A673 (cell line): ENCODE measurements around the gene TCEA3. TPM values are rescaled to one million over a fixed set of nuclear protein-coding genes. Genes with fewer than 3 reads are reported as not detected.

Experiments
- BruUV-seq: library from RNA; stranded (reverse); fragments of 400-500 nt; replicated peaks from 2 replicates; lab custom pipeline; 2021; lab: Mats Ljungman, UMichigan
- CTCF ChIA-PET: fragments of 300-600 bp; sonication (Branson Sonifier 250); formaldehyde crosslinking; loops from one replicate; lab custom pipeline; 2022; ENCODE audit warnings: antibody characterized with exemption; lab: Charles Lee
- POLR2A ChIA-PET: fragments of 300-600 bp; sonication (Branson Sonifier 250); formaldehyde crosslinking; loops from one replicate; lab custom pipeline; 2022; ENCODE audit warnings: antibody characterized with exemption; ENCODE audit not compliant: low non-redundant PET; lab: Charles Lee
- DNase-seq: peaks from one replicate; pipeline ENCODE4 v3.0.0-alpha.2; 2015; ENCODE audit warnings: low spot score
- H3K27ac ChIP-seq: fragments of 200-600 bp; sonication (generic); 2 replicates; pipeline ENCODE4 v1.5.1; 2016; ENCODE audit warnings: mixed run types, low read depth, mild to moderate bottlenecking, mixed read lengths, antibody characterized with exemption, low read length; ENCODE audit not compliant: poor library complexity, severe bottlenecking
- H3K27me3 ChIP-seq: fragments of 200-600 bp; sonication (generic); replicated peaks from 2 replicates; pipeline ENCODE4 v1.6.1; 2017; ENCODE audit warnings: mixed run types, low read depth, mild to moderate bottlenecking, mixed read lengths, antibody characterized with exemption, low read length; ENCODE audit not compliant: insufficient read depth, poor library complexity
- H3K36me3 ChIP-seq: fragments of 200-600 bp; sonication (generic); 2 replicates; pipeline ENCODE4 v1.6.1; 2016; ENCODE audit warnings: mixed run types, mild to moderate bottlenecking, mixed read lengths, antibody characterized with exemption, low read length; ENCODE audit not compliant: insufficient read depth, poor library complexity, severe bottlenecking
- H3K4me1 ChIP-seq: fragments of 200-600 bp; sonication (generic); 2 replicates; pipeline ENCODE4 v1.6.1; 2017; ENCODE audit warnings: mixed run types, mild to moderate bottlenecking, mixed read lengths, antibody characterized with exemption, low read length; ENCODE audit not compliant: insufficient read depth, poor library complexity, severe bottlenecking
- H3K4me3 ChIP-seq: fragments of 200-600 bp; sonication (generic); 2 replicates; pipeline ENCODE4 v1.5.1; 2016; ENCODE audit warnings: low read depth, mixed run types, mild to moderate bottlenecking, mixed read lengths, low read length; ENCODE audit not compliant: poor library complexity, severe bottlenecking
- H3K9me3 ChIP-seq: fragments of 200-600 bp; sonication (generic); 2 replicates; pipeline ENCODE4 v1.6.1; 2016; ENCODE audit warnings: mixed run types, low read depth, mild to moderate bottlenecking, mixed read lengths, antibody characterized with exemption, low read length; ENCODE audit not compliant: poor library complexity, severe bottlenecking
- EZH2 ChIP-seq: fragments of 200-600 bp; sonication (generic); IDR thresholded peaks from 2 replicates; pipeline ENCODE4 v1.6.1; 2017; ENCODE audit warnings: borderline replicate concordance, low read depth, mild to moderate bottlenecking, mixed read lengths, antibody characterized with exemption, low read length; ENCODE audit not compliant: poor library complexity, severe bottlenecking
- intact Hi-C: fragments of 100-400 bp; cut with micrococcal nuclease; formaldehyde crosslinking; loops from one replicate; pipeline ENCODE4 v1.10.0; 2022; ENCODE audit not compliant: unreplicated experiment
- total RNA-seq: library from RNA; stranded (reverse); gene quantifications from 2 replicates; pipeline ENCODE4 v1.2.3, GENCODE V29; 2021
- TF ChIP-seq, protein P1 (sequence below): fragments of 300-800, 200-600 bp; sonication (generic); conservative IDR thresholded peaks from 2 replicates; pipeline ENCODE4 v1.5.1; 2017; ENCODE audit warnings: low read depth, mild to moderate bottlenecking, antibody characterized with exemption, low read length, moderate library complexity, mixed read lengths

The TCEA3 gene
- total RNA-seq, 1 experiment from 2014 or later = 0.99 TPM

DNA sequence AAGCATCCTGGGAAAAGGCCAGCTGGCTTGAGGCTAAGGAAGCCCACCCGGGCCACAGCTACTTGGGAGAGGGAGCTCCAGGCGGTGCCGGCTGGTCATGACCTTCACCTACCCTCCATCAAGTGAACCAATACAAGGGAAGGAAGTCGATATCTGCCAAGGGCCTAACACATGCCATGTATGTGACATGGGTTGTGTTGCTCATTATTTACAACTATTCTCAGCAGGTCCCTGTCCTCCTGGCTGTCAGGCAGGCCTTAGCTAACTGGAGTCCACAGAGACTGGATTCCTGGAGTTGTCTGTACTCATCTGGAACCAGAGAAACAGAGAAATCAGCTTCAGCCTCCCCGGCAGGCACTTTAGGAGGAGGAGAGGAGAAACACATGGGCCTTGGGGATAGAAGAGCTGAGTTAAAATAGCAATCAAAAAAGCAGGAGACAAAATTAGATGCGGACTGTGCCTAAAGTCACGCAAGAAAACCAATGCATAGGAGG lies 15.7 kb downstream of the TCEA3 start:
- no TSS peak for BruUV-seq

GRCh38 chr1:23407016-23407630 lies 17.4 kb downstream of the TCEA3 start:
- Histone ChIP-seq H3K9me3 (no peaks in the 10 kb centered on the region), H3K4me3 (no peak overlapping the region), H3K27ac (no peak overlapping the region), H3K36me3 (no peaks in the 10 kb centered on the region), H3K27me3 (no peaks in the 10 kb centered on the region), H3K4me1 (peaks cover 19% of the 10 kb centered on the region)
- DNase-seq = no peak
- TF ChIP-seq, protein P1, sequence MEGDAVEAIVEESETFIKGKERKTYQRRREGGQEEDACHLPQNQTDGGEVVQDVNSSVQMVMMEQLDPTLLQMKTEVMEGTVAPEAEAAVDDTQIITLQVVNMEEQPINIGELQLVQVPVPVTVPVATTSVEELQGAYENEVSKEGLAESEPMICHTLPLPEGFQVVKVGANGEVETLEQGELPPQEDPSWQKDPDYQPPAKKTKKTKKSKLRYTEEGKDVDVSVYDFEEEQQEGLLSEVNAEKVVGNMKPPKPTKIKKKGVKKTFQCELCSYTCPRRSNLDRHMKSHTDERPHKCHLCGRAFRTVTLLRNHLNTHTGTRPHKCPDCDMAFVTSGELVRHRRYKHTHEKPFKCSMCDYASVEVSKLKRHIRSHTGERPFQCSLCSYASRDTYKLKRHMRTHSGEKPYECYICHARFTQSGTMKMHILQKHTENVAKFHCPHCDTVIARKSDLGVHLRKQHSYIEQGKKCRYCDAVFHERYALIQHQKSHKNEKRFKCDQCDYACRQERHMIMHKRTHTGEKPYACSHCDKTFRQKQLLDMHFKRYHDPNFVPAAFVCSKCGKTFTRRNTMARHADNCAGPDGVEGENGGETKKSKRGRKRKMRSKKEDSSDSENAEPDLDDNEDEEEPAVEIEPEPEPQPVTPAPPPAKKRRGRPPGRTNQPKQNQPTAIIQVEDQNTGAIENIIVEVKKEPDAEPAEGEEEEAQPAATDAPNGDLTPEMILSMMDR = no peak
- TF ChIP-seq EZH2 = no peak
- intact Hi-C loops = loop anchor here (10.0 kb wide), 2 partner anchors 92 to 182 kb away; no protein-coding TSS in a partner anchor
- ChIA-PET POLR2A (no interaction called here), CTCF (no interaction called here)
- no TSS peak for BruUV-seq

More for the DNA sequence above, 15.7 kb downstream of the TCEA3 start:
- ChIA-PET CTCF (no interaction called here), POLR2A (no interaction called here)
- Histone ChIP-seq H3K36me3 (no peaks in the 10 kb centered on the region), H3K4me1 (peaks cover 7% of the 10 kb centered on the region), H3K27ac (no peak overlapping the region), H3K9me3 (no peaks in the 10 kb centered on the region), H3K4me3 (no peak overlapping the region), H3K27me3 (no peaks in the 10 kb centered on the region)
- DNase-seq = no peak
- intact Hi-C loops = loop anchor here (10.0 kb wide), 2 partner anchors 94 to 184 kb away; no protein-coding TSS in a partner anchor
- TF ChIP-seq, protein P1 = no peak

DNA sequence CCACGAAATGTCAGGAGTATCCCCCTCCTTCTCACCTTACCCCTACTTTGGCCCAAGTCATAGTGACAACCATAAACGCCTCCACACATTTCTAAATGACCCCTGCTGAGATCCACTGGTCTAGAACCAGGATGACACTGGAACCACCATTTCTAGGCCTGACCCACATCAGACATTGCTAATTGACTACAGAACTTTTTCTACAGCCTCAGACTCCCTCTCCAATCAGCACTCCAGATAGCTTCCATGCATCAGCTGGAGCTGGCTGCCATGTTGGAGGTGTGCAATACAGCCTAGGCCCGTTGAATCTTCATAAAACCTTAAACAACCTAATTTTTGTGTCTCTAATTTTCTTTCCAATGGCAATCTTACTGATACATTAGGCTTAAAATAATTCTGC lies 18.6 kb downstream of the TCEA3 start:
- intact Hi-C loops = loop anchor here (10.0 kb wide), 2 partner anchors 91 to 181 kb away; no protein-coding TSS in a partner anchor
- TF ChIP-seq, protein P1 = no peak
- no peak for TF ChIP-seq EZH2
- Histone ChIP-seq H3K4me1 (peaks cover 22% of the 10 kb centered on the region), H3K4me3 (no peak overlapping the region), H3K27ac (no peak overlapping the region), H3K9me3 (no peaks in the 10 kb centered on the region), H3K27me3 (no peaks in the 10 kb centered on the region), H3K36me3 (no peaks in the 10 kb centered on the region)
- ChIA-PET CTCF (no interaction called here), POLR2A (no interaction called here)
- DNase-seq = no peak
- no TSS peak for BruUV-seq
